ENCODE results near the gene CD300A.

DNA sequence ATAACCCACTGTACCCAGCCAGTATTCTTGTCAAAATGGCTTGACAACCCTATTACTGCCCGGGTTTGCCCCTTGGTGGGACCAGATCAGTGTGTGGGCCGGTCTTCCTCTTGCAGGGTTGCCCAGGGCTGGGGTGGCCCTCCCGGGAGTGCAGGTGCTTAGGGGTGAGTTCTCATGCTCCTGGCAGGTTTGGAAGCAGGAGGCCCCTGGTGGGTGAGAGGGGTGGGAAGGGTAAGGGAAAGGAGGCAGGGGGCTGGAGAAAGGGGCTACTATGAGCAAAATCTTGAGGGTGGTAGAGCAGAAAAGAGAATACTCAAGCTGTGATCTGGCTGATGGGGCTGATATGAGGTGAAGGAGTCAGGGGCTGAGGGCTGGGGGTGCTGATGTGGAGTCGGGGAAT lies 6.5 kb downstream of the CD300A start:
- TF ChIP-seq, protein P1, sequence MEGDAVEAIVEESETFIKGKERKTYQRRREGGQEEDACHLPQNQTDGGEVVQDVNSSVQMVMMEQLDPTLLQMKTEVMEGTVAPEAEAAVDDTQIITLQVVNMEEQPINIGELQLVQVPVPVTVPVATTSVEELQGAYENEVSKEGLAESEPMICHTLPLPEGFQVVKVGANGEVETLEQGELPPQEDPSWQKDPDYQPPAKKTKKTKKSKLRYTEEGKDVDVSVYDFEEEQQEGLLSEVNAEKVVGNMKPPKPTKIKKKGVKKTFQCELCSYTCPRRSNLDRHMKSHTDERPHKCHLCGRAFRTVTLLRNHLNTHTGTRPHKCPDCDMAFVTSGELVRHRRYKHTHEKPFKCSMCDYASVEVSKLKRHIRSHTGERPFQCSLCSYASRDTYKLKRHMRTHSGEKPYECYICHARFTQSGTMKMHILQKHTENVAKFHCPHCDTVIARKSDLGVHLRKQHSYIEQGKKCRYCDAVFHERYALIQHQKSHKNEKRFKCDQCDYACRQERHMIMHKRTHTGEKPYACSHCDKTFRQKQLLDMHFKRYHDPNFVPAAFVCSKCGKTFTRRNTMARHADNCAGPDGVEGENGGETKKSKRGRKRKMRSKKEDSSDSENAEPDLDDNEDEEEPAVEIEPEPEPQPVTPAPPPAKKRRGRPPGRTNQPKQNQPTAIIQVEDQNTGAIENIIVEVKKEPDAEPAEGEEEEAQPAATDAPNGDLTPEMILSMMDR (IDR thresholded peaks at IDR 0.05 in 8 of 11, conservative IDR thresholded peaks at IDR 0.05 in 3 of 11), result no peak
- TF ChIP-seq POLR2A (IDR thresholded peaks at IDR 0.05), result no peak

Data from spleen (tissue), 7 donors.